Stimulated activated CD8-positive, alpha-beta memory T cell treated with anti-CD3 and anti-CD28 coated beads, Interleukin-4, amount 100 ng/mL, for 48 hours (primary cell): ENCODE data around the gene CSPG4.
A peak's percentile ranks its signal among the peaks of the same experiment; 100 is the strongest.
"Not testable (repeated sequence)": the region's sequence is repeated elsewhere in the genome, so short reads cannot be mapped to it uniquely, and the experiment has no call there.

Experiments used
- DNase-seq: peaks from one replicate; pipeline ENCODE4 v3.0.0-alpha.2; 2020

The CSPG4 gene

DNA sequence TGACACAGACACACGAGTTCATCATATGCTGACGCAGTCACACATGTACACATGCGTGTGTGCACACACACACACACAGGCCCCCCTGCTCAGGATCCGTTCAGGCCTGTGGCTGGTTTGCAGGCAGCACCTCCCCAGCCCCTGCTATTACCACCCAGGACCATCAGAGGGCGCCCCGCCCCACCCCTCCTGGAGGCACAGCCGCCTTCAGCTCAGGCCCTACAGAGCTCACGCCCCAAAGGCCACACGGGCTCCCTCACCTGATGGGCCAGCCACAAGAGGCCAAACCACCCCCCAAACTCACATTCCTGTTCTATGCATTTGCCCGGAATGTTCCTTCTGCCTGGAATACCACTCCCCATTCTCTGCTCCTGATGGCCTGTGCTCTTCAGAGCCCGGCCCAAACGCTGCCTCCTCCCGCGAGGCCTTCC lies 26.4 kb downstream of the CSPG4 start:
- DNase-seq = peak; percentile 93

DNA sequence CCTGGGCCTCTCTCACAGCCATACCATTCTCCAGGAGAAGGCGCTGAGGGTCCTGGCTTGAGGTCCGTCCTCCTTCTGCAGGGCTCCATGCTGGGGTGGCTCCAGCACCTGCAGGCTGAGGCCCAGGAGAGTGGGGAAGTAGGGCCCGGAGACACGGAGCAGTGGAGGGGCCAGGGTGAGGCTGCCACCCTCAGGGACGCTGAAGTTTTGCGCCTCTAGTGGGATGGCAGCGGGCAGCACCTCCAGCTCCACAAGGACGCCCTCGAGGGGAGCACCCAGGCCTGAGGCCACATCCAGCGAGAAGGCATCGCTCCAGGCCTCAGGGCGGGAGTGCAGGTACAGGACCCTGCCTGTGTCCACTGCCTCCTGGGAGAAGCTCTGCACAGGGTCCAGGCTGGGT lies 27.5 kb downstream of the CSPG4 start:
- DNase-seq = no peak

DNA sequence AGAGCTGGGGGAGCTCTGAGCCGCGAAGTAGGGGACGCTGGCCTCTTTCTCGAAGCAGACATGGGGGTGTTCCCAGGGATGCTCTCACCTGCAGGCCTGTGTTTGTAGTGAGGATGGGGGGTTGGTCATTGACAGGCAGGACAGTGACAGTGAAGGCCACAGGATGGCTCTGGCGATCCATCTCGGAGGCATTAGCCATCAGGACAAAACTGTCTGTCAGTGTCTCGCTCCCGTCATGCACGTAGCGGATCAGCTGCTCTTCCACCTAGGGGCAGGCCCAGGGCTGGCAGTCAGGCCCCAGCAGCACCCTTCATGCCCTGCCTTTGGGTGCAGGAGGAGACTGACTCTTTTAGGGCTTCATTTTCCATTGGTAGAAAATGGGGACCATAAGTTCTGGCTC lies 28.0 kb downstream of the CSPG4 start:
- DNase-seq = no peak

DNA sequence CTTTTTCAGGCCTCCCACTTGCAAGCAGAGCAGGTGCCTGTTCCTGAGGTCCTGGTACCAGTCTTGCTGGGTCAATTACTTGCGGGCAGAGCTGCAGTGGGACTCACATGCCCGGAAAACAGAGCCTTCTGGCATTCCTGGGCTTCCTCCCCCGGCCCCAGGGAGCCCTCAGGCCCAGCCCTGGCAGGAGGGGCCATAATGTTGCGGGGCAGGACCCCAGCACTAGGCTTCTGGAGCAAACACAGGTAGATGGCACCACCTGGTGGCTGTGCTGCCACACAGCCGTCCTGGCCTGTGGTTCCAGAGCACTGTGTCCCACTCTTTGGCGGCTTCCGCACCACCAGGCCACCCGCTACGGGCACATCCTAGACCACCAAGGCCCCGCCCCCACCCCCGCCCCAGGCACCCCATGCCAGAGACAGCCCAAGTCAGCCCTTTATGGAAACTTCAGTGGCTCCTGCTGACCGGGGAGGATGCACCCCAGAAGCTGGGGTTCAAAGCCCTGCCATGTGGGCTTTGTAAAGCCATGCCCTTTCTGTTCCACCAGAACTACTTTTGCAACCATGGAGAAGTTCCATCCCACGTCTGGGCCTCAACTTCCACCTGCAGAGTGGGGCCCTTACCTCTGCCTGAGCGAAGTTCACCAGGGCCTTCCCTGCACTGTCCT lies 28.9 kb downstream of the CSPG4 start:
- peak; percentile 86 for DNase-seq

DNA sequence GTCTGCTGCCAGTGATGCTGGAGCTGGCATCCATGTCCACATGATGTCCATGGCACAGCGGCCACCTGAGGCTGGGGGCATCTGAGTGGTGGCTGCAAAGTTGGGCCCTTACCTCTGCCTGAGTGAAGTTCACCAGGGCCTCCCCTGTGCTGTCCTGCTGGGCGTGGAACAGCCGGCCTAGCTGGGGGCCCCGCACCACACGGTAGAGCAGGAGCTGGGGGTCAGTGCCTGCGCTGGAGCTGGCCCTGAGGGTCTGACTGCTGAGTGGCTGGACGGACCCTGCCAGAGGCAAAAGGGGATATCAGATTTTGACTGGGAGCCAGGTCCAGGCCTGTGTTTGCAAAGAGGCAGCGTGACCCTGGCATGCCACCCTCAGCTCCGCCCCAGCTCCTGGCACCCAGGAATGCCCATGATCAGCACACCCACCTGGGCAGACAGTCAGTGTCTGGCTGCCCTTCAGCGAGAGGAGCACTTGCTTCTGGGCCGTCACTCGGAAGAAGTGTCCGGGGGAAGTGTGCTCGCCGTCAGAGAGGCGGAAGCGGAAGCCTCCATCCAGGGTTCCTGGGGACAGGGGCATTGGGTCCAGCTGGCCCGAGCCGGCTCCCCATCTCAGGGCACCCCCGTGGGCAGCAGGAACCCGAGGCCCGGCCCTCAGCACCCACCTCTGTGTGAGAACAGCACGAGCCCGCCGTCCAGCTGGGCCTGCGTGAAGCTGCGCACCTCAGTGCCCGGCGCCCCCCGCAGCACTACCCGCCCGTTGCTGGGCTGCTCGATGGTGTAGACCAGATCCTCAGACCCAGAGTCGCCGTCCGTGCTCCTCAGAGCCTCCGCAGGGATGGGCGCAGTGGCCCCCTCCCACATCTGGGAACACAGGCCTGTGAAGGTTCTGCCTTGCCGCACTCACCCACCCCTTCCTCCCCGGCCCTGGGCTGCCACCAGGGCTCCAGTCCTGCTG lies 30.2 kb downstream of the CSPG4 start:
- no peak for DNase-seq

DNA sequence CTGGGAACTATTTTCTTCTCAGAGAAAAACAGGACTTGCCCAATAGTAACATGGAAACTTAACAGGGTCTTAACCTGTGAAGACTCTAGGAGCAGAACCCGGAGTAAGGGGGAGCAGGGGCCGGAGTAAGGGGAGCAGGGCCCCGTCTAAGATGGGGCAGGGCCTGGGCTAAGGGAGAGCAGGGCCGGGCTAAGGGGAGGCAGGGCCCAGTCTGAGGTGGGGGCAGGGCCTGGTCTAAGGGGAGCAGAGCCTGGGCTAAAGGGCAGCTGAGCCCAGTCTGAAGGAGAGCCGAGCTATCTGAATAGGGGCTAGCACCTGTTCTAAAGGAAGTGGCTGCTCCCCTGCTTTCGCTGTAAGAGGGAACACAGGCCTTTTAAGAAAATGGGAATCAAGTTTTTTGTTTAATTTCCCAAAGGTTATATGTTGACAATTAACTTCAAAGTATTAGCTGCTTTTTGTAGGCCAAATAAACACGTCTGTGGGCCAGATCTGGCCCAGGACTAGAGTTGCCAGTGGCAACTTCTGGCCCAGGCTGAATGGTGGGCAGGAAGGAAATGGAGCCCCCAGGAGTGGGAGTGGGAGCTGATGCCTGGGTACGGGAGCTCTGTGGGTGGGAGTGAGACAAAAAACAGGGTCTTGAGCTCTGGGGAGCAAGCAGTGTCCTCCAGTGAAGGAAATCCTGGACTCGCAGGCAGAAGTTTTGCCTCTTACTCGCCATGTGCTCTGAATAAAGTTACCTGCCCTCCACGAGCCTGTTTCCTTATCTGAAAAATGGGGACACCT lies 32.5 kb downstream of the CSPG4 start:
- DNase-seq = no peak

DNA sequence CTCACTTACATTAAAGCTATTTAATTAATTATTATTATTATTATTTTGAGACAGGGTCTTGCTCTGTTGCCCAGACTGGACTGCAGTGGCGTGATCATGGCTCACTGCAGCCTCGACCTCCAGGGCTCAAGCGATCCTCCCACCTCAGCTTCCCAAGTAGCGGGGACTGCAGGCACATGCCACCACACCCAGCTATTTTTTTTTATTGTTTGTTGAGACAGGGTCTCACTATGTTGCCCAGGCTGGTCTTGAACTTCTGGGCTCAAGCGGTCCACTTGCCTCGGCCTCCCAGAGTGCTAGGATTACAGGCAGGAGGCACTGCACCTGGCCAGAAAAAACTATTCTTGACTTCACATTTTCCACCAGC lies 34.3 kb downstream of the CSPG4 start:
- DNase-seq = not testable (repeated sequence)

DNA sequence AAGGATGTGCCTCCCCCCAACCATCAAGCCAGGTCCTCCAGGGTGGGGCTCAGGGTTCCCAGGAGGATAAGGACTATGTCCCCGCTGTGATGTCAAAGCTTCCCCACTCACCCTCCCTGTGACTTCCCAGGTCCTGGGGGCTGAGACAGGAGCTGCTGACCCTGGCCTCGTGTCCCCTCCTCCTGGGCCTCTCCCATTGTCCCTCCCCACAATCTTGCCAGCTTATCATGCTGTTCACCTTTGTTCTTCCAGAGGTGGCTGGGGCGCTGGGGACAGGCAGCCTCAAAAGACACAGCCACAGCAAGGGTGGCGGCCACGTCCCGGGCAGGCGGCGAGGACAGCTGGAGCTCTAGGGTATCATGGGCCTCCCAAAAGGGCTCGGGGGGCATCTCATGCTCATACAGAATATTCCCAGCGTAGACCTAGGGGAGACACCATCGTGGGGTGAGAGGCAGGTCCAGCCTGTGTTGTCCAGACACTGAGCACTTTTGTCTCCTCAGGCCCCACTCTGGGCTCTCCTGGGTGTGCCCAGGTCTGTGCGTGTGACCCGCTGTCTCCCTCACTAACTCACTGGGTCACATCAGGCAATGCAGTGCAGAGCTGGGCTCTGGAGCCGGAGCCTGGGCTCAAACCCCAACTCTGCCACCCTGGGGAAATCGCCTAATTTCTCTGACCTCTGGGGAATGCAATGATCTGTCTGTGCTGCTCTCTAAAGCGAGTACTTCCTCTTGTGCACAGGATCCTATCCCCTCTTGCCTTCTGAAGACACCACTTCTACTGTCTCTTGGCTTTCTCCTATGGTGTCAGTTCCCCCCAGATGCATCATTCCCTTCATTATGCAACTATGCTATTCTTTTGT lies 35.0 kb downstream of the CSPG4 start:
- DNase-seq = no peak

DNA sequence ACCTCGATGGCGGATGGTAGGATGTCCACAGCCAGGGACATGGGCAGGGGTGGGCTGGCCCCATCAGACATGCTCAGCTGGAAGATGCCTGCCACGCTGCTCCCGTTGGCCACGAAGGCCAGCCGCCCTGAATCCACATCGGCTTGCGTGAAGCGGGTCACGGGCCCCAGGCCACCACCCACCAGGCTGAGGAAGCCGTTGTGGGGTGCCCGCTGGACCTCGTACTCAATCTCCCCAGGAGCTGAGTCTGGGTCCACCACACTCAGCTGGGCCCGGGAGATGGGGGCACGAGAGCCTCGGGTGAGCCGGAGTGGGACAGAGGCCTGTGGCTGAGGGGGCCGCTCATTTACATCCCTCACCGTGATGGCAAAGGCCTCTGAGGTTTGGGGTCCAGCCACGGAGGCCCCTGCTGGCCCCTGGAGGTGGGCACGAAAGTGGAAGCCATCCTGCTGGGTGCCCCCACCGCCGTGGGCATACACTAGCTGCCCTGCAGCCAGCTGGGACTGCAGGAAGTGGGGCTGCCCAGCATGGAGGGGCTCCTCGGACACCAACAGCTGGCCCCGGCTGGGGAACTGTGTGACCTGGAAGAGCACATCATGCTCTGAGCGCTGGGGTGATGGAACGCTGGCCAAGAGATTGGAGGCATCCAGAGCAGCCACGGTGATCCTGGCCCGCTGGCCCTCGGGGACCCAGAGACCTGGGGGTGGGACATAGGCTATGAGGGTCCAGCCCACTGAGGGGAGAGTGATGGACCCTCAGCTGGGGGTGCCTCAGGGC lies 35.8 kb downstream of the CSPG4 start:
- no peak for DNase-seq

DNA sequence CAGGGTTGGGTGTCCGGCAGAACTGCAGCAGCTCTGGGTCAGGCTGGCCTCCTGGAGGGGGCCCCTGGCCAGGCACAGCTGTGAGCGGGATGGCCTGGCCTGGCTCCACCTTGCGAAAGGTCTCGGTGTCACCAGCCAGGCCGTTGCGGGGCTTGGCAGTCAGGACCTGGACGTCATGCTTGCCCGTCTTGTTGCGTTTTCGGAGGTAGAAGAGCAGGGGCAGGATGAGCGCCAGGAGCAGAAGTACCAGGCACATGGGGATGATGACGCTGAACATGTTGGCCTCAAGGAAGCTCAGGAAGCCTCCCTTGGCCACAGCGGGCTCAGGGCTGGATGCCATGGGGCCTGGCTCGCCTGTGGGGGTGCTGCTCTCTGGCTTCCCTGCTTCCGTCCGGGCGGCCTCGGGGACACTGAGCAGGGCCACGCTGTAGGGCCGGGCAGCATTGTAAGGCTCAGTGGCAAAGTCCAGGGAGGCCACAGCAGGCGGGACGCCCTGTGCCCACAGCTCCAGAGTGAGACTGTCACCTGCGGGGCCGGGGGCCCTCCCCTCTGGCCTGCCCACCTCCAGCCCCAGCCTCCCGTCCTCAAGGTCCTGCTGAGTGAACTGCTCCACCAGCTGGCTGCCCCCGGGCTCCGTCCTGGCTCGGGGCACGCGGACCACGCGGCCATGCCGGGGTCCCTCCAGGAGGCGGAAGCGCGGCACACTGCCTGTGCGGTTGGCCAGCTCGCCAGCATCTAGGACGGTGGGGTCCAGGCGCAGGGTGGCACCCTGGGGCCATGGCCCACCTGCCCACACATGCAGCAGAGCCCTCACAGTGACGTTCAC lies 36.9 kb downstream of the CSPG4 start:
- no peak for DNase-seq

DNA sequence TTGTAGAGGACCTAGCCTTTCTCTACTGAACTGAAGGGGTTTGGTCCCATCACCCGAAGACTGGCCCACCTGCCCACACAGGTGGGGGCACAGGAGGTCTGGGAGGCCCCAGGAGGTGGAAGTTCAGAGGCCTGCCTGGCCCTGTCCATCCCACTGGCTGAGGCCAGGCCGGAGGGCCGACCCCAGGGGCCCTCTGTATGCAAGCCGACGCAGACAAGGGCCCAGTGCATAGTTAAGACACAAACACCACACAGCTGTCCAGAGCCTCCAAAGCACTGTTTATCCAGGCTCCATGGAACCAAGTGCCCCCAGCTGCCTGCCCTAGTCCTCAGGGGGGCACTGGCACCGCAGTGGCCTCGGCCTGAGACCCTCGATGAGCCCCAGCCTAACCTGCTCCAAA lies 38.3 kb downstream of the CSPG4 start:
- no peak for DNase-seq

DNA sequence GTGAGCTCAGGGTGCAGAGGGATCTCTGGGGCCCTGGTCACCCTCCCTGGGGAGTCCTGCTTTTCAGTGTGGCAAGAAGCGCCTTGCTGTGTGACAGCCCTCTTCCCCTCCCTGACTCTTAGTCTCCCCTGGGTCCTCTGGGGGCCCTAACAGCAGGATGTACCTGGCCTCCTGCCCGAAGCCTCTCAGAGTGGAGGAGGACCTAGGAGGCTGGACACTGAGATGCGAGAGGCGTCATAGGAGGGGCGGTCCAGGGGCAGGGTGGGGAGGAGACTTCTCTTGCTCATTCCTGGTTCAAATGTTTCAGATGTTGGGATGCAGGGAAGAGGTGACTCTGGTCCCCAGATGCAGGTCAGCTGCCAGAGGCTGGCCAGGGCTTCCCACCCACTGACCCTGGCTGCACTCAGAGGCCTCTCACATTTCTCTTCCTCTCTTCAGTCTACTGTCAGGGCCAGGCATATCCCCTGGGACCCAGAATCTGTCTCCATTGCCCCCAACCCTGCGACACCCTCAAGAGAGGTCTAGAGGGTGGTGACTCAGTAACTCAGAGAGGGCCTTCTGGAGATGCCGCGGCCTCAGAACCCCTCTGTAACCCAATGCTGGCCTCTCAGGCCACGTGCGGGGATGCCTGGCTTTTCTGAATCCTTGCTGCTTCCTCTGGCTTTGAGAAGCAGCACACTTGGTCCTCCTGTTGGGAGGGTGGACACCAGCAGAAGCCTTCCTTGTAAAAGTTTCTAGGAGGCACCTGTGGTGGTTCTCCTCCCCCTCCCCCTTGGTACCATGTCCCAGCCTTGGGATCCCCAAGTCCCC lies 39.0 kb downstream of the CSPG4 start:
- no peak for DNase-seq

DNA sequence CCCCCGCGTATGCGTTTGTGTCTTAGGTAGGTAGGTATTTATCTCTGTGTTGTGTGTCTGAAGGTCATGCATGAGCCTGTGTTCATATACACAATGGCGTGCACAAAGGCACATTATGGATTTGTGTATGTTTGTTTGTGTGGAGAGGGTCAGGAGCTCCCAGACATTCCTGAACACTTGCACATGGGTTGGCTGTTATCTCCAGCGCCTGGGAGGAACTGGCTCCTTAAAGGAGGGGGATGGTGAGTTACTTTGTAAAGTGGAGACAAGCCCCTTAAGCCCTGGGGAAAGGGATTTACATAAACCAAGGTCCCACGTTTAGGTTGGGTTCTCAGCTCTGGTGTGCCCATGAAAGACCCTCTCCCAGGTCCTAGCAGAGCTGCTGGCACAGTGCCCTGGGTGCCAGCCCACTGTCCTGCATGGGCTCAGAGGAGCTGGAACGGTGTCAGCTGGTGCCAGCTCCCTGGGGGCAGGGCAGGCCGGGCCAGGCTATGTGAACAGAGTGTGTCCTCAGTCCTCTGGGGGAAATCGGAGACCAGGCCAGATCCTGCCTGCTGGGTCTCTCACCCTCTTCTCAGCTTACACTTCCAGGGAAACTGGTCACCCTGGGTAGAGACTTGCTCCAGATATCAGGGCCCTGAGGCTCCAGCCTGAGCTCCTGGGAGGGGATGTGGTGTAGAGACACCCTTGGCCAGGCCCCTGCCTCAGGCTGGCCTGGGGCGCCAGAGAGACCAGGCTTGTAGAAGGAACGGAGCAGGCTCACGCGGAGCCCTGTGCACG lies 39.8 kb downstream of the CSPG4 start:
- no peak for DNase-seq

DNA sequence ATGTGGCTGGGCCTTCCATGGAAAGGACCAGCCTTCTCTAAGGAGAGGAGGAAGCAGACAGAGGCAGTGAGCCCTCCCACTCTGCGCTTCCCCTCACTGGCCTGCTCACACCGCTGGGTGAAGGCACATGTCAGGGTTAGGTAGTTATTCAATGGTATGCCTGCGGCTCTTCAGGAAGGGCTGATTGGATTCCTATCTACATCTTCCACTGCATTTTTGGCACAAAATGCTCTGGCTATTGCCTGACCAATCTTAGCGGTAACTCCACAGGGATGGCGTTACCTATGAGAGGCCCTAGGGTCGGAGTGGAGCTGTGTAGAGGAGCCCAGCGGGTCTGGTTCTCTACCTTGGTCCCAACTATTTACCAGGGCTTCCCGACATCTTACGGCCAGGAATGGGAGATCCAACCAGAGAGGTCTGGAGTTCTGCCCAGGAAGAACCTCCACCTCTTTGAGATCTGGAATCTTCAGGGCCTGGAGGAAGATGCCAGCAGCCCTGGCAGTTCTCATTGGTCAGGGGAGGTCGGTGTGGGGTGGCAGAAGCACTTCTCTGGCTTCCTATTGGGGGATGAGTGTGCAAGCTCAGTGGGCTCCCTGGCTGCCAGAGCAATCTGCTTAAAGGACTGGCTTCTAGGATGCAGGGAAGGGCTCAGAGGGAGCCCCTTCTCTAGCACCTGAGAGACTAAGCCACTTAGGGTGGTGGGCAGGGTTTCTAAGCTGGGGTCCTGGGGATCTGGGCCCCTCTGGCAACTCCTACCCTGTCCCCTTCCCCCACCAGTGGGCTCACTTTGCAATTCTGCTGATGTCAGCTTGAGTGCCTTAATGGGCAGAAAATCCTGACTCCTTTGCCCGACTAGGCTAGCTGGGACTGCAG lies 40.7 kb downstream of the CSPG4 start:
- DNase-seq = no peak

DNA sequence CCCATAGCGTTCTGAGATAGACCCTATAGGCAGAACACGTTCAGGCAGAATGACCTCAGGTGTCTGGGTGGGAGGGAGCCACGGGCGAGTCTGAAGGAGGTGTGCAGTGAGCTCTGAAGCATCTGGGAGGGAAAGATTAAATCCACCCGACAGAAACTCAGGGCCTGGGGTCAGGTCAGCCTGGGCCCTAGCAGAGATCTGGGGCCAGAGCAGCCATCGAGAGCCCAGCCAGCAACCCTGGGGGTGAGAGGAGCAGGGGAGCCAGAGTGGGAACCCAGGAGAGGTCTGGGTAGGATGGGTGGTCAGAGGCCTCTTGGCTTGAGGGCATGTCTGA lies 42.8 kb downstream of the CSPG4 start:
- no peak for DNase-seq

DNA sequence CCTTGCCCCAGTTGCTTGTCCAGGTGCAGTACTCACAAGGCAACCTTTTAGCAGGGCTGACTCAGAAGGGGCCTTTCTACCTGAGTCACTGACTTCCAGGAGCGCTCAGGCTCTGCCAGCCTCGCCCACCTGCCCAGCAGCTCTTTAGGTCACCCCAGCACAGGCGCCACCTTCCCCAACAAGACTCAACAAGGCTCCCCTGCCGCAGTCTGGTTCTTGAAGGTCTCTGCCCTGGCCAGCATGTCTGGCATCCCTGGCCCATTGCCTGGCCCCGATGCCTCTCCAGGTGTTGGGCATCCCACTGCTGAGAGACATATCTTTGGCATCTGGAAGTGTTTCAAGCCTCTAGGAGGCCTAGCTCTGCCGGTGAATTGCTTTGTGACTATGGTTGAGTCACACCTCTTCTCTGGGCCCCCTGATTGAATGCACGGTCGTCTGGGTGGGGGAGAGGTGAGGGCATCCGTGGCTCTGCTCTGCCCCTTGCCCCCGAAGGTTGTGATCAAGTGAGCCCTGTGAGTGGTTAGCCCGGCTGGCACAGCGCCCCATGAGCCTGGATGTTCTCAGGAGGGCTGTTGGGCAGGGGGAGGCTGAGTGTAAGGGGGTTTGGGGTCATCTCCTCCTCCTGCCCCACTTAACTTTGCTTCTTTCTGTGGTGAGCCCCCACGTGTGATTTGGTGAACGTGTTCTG lies 43.3 kb downstream of the CSPG4 start:
- DNase-seq = no peak

DNA sequence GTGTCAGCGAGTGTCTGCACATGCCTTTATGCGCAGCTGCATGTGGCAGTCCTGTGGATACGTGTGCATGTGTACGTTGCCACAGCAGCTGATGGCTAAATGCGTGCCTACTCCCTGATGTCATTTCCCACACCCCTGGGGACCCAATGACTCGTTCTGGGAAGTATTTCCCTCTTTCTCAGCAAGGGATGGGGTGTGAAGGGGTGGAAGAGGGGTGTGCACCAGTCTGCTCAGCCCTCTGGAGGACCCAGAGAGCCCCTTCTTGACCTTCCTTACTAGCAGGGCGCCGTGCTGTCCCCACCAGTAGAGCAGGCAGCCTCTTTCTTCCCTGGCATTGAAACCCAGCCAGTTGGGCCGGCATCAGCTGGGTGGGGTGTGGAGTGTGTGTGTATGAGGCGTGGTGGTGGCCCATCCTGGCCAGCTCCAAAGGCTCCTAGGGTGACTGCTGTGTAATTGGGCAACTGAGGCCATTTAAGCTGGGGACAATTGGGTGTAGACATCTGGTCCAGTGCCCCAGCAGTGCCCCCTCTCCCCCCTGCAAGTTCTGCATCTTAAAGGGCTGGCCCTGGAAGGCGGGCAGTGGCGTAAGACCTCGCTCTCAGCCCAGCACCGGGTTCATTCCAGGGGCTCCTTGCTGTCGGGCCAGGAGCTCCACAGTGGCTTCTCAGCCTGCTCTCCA lies 45.7 kb downstream of the CSPG4 start:
- DNase-seq = no peak
